PC-9 (cell line): Measurements from ENCODE around the gene ZFAND3. TPM values are rescaled to one million over a fixed set of nuclear protein-coding genes. Genes with fewer than 3 reads are reported as not detected.

Experiments used
- BruUV-seq: library from RNA; stranded (reverse); fragments of 400-500 nt; replicated peaks from 2 replicates; lab custom pipeline; 2021; lab: Mats Ljungman, UMichigan
- CTCF ChIA-PET: fragments of 300-600 bp; sonication (Branson Sonifier 250); formaldehyde crosslinking; loops from one replicate; lab custom pipeline; 2022; ENCODE audit warnings: antibody characterized with exemption; lab: Charles Lee
- POLR2A ChIA-PET: fragments of 300-600 bp; sonication (Branson Sonifier 250); formaldehyde crosslinking; loops from one replicate; lab custom pipeline; 2022; ENCODE audit warnings: antibody characterized with exemption; ENCODE audit not compliant: unreplicated experiment; lab: Charles Lee
- DNase-seq, 2 experiments: peaks; one replicate each; pipeline versions ENCODE4 v3.0.0 to v3.0.0-alpha.2; 2015 to 2022; ENCODE audit warnings: mixed read lengths in 1 of 2
- H2AFZ ChIP-seq: fragments of 200-600 bp; sonication (generic); 2 replicates; pipeline ENCODE4 v1.8.1; 2017; ENCODE audit warnings: antibody characterized with exemption
- H3F3A ChIP-seq: fragments of 200-600 bp; sonication (generic); 2 replicates; pipeline ENCODE4 v1.8.1; 2017; ENCODE audit warnings: antibody characterized with exemption, mild to moderate bottlenecking, low read depth; ENCODE audit not compliant: insufficient read depth
- H3K27ac ChIP-seq: fragments of 200-600 bp; sonication (generic); 2 replicates; pipeline ENCODE4 v1.6.1; 2016; ENCODE audit warnings: mixed run types
- H3K27me3 ChIP-seq: fragments of 200-600 bp; sonication (generic); 2 replicates; pipeline ENCODE4 v1.6.1; 2016; ENCODE audit warnings: low read depth, mixed run types; ENCODE audit not compliant: insufficient read depth
- H3K36me3 ChIP-seq: fragments of 200-600 bp; sonication (generic); 2 replicates; pipeline ENCODE4 v1.6.1; 2016; ENCODE audit warnings: low read depth, mixed run types
- H3K4me1 ChIP-seq: fragments of 200-600 bp; sonication (generic); replicated peaks from 2 replicates; pipeline ENCODE4 v1.6.1; 2016; ENCODE audit warnings: mixed run types; ENCODE audit not compliant: insufficient read depth
- H3K4me2 ChIP-seq: fragments of 200-600 bp; sonication (generic); 2 replicates; pipeline ENCODE4 v1.6.1; 2017; ENCODE audit warnings: mixed run types
- H3K4me3 ChIP-seq: fragments of 200-600 bp; sonication (generic); 2 replicates; pipeline ENCODE4 v1.6.1; 2016; ENCODE audit warnings: mixed run types
- H3K79me2 ChIP-seq: fragments of 200-600 bp; sonication (generic); 2 replicates; pipeline ENCODE4 v1.6.1; 2017; ENCODE audit warnings: low read depth, mixed run types
- H3K9me2 ChIP-seq: fragments of 200-600 bp; sonication (generic); 2 replicates; pipeline ENCODE4 v1.8.1; 2017; ENCODE audit warnings: mild to moderate bottlenecking; ENCODE audit not compliant: insufficient read depth
- H3K9me3 ChIP-seq: fragments of 200-600 bp; sonication (generic); 2 replicates; pipeline ENCODE4 v1.8.1; 2016; ENCODE audit warnings: low read depth; ENCODE audit not compliant: insufficient read depth
- H4K20me1 ChIP-seq: fragments of 200-600 bp; sonication (generic); 2 replicates; pipeline ENCODE4 v1.8.1; 2017; ENCODE audit not compliant: insufficient read depth
- CTCF ChIP-seq: fragments of 200-600 bp; sonication (generic); conservative IDR thresholded peaks from 2 replicates; pipeline ENCODE4 v1.6.1; 2017; ENCODE audit warnings: mixed run types, antibody characterized with exemption, mild to moderate bottlenecking, moderate library complexity
- EZH2 ChIP-seq: fragments of 200-600 bp; sonication (generic); IDR thresholded peaks from 2 replicates; pipeline ENCODE4 v1.8.0; 2017; ENCODE audit warnings: antibody characterized with exemption, low read depth
- intact Hi-C: fragments of 100-400 bp; cut with micrococcal nuclease; formaldehyde crosslinking; loops from one replicate; pipeline ENCODE4 v1.10.0; 2022; ENCODE audit not compliant: unreplicated experiment
- total RNA-seq: library from RNA; stranded (reverse); gene quantifications from 2 replicates; pipeline ENCODE4 v1.2.3, GENCODE V29; 2021

Gene ZFAND3
- total RNA-seq, 1 experiment from 2014 or later, result 46.8 TPM

DNA sequence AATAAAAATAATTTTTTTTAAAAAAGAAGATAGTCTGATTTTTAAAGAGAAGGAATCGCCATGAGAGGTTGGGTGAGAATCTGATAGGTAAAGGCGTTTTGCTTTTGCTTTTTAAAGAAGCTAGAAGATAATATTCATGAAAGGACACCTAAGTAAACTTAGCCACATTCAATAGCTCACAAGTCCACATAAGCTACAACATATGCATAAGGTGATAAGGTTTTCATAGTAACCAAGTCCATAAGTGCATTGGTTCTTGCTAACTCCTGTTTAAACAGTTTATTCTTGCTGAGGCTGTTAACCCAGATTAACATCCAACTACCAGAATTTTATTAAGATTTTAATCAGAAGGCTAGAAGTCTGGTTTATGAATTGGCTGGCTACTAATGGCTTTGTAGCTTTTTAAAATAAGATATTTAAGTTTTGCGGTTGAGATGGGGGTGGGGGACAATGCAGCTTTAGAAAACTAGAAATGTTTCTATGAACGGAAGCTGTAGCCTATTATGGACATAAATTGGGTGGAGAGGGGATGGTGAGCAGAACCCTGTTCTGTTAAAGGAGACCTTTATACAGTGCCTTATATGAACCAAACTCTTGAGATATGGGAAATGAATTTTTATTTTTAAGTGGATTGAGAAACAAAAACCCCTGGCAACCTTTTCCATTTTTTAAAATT is 235.1 kb downstream of the ZFAND3 start:
- POLR2A ChIA-PET, result interaction anchor here (0.6 to 0.7 kb wide), 2 partner anchors 14 to 67 kb away, joined by 4 to 9 read pairs; no protein-coding TSS in a partner anchor
- Histone ChIP-seq H3K36me3 (no peaks in the 10 kb centered on the region), H3K27me3 (no peaks in the 10 kb centered on the region), H3K9me2 (no peaks in the 10 kb centered on the region), H3K27ac (no peak overlapping the region), H3K4me3 (no peak overlapping the region), H3K9me3 (no peaks in the 10 kb centered on the region), H4K20me1 (peaks cover 20% of the 10 kb centered on the region), H3K79me2 (peaks cover 29% of the 10 kb centered on the region; the same call in 1 of the 2 replicates), H3F3A (peaks cover 7% of the 10 kb centered on the region; the same call in 1 of the 2 replicates), H3K4me1 (peaks cover 15% of the 10 kb centered on the region), H2AFZ (no peak overlapping the region), H3K4me2 (no peak overlapping the region)
- CTCF ChIA-PET, result no interaction called here
- intact Hi-C loops, result no loop called here
- no TSS peak for BruUV-seq
- DNase-seq, result no peak
- TF ChIP-seq EZH2, result no peak
- no peak for TF ChIP-seq CTCF

DNA sequence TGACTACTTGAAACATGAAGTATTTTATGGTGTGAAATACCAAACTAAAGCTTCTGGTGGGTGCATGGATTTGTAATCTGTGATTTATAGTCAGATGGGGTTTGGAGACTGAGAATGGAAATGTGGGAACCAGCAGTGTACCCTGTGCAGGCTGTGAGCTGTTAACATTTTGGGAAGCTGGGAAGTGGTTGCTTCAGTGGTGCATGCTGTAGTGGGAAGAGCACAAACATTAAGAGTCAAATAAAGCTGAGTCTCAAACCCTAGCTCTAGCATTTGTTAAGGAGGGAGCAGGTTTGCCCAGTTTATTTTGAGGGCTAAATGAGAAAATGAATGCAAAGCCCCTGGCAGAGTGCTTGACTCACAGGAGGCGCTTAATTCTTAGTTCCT is 235.7 kb downstream of the ZFAND3 start:
- Histone ChIP-seq H3K4me2 (no peak overlapping the region), H4K20me1 (peaks cover 20% of the 10 kb centered on the region), H3K4me3 (no peak overlapping the region), H3K27ac (no peak overlapping the region), H2AFZ (no peak overlapping the region), H3K9me2 (no peaks in the 10 kb centered on the region), H3K9me3 (no peaks in the 10 kb centered on the region), H3K36me3 (no peaks in the 10 kb centered on the region), H3K4me1 (peaks cover 15% of the 10 kb centered on the region), H3F3A (peaks cover 7% of the 10 kb centered on the region; the same call in 1 of the 2 replicates), H3K27me3 (no peaks in the 10 kb centered on the region), H3K79me2 (peaks cover 29% of the 10 kb centered on the region; the same call in 1 of the 2 replicates)
- TF ChIP-seq CTCF (no peak), EZH2 (no peak)
- ChIA-PET POLR2A (interaction anchor here (0.6 kb wide), 1 partner anchor 67 kb away, joined by 4 read pairs; no protein-coding TSS in a partner anchor), CTCF (no interaction called here)
- BruUV-seq, result no TSS peak
- intact Hi-C loops, result no loop called here
- no peak for DNase-seq

DNA sequence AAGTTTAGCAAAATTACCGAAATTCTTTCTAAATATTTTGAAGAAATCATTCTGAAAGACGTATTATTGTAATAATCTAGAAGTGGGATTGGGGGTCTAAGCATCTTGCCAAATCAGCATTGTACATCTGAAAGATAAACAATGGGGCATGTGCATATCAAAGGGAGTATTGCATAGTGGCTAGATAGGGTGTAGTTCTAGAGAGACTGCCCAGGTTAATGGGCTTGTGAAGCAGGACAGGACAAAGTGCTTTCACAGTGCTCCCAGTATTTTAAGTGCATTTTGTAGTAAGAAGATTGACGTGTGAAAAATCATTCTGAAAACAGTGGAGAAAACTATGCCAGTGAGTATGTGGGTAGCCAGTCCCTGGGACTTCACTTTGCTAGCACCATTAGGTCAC is 236.8 kb downstream of the ZFAND3 start:
- CTCF ChIA-PET, result no interaction called here
- Histone ChIP-seq H3K27ac (no peak overlapping the region), H3K4me3 (no peak overlapping the region), H4K20me1 (peaks cover 17% of the 10 kb centered on the region), H3K4me1 (peaks cover 12% of the 10 kb centered on the region), H2AFZ (no peak overlapping the region), H3K9me3 (no peaks in the 10 kb centered on the region), H3K36me3 (no peaks in the 10 kb centered on the region), H3F3A (peaks cover 10% of the 10 kb centered on the region), H3K27me3 (no peaks in the 10 kb centered on the region), H3K79me2 (peaks cover 29% of the 10 kb centered on the region; the same call in 1 of the 2 replicates), H3K4me2 (no peak overlapping the region), H3K9me2 (no peaks in the 10 kb centered on the region)
- POLR2A ChIA-PET, result no interaction called here
- no peak for DNase-seq
- intact Hi-C loops, result no loop called here
- no TSS peak for BruUV-seq
- TF ChIP-seq CTCF, result no peak
- no peak for TF ChIP-seq EZH2
